Stimulated activated CD8-positive, alpha-beta memory T cell treated with anti-CD3 and anti-CD28 coated beads, Interleukin-15, amount 100 ng/mL, for 48 hours (primary cell): ENCODE results near the gene DMAP1.

Experiments
- DNase-seq, 2 donors: peaks; one replicate each; pipeline ENCODE4 v3.0.0-alpha.2; 2020; ENCODE audit warnings: low read depth in 2 of 2

The DMAP1 gene

GRCh38 chr1:44228218-44228617 is 14.9 kb downstream of the DMAP1 start:
- no peak for DNase-seq

DNA sequence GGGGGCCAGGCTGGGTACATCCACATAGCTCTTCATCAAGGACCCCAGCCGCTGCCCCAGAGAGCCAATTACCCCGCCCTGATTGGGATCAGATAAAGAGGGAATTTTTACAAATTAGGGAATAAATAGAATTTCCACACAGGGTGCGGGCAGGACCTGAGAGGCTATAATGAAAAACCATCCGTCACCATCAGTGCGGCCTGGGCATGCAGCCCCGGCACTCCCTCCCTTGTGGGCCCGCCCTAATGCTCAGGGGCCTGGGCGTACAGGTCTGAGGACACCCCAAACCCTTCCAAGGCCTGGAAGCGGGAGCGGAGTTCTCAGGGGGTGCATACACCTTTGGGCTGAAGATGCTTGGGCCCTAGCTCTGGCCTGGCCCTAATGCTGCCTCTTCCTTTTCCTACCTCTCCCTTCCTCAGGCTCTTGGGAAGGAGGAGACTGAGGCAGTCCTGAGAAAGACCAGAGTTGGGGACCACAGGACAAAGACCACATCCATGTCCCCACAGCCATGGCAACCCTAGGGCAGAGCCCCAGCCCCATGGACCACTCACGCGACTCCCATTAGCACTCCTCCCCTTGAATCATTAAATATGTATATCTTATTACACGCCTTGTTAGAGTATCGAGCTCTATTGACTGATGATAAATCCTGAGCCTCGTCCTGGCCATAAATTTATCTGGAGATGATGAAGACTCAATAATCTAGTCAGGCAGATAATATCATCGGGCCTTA is 16.3 kb downstream of the DMAP1 start:
- DNase-seq = no peak

- no peak for DNase-seq
These were observed 17.5 kb downstream of the DMAP1 start for GRCh38 chr1:44230796-44231195.

DNA sequence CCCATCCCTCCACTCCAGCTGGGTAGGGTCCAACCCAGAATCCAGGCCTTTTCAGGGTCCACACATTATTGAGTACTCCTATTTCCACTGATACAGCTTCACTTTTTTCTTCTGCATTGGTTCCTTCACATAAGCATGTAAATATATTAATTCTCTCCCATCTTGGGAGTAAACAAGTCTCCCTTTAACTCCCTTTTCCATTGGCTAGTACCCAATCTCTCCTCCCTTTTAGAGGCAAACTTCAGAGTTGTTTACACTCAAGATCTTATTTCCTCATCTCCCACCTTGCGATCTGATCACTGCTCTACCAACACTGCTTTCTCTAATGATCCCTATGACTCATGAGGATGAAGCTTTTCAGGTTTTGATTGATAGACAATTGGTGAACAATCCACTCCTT is 20.3 kb downstream of the DMAP1 start:
- no peak for DNase-seq

DNA sequence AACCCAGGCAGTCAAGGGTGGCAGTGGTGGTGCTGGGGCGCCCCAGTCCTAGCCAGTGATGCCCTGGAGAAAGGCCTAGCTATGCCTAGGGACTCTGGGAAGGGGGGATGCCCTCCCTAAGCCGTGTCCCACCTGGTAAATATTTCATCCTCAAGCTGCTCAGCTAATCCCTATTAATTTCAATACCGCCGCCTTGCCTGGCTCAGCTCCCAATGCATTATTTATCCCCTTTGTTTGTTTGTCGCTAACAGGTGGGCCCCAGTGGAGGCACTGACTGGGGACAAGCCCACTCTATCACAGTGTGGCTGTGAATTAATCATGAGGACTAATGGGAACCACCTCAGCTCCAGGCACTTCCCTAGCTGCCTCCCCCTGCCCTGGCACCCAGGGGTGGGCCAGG is 22.5 kb downstream of the DMAP1 start:
- DNase-seq = no peak

- DNase-seq = no peak
These were observed 23.4 kb downstream of the DMAP1 start for GRCh38 chr1:44236490-44237272.

GRCh38 chr1:44237721-44238457 is 24.6 kb downstream of the DMAP1 start:
- peak; percentile 37 to 50 for DNase-seq

- DNase-seq = no peak
These were observed 25.4 kb downstream of the DMAP1 start for GRCh38 chr1:44238660-44239059.

GRCh38 chr1:44239331-44239960 is 26.2 kb downstream of the DMAP1 start:
- no peak for DNase-seq

GRCh38 chr1:44239961-44240371 is 26.7 kb downstream of the DMAP1 start:
- no peak for DNase-seq

DNA sequence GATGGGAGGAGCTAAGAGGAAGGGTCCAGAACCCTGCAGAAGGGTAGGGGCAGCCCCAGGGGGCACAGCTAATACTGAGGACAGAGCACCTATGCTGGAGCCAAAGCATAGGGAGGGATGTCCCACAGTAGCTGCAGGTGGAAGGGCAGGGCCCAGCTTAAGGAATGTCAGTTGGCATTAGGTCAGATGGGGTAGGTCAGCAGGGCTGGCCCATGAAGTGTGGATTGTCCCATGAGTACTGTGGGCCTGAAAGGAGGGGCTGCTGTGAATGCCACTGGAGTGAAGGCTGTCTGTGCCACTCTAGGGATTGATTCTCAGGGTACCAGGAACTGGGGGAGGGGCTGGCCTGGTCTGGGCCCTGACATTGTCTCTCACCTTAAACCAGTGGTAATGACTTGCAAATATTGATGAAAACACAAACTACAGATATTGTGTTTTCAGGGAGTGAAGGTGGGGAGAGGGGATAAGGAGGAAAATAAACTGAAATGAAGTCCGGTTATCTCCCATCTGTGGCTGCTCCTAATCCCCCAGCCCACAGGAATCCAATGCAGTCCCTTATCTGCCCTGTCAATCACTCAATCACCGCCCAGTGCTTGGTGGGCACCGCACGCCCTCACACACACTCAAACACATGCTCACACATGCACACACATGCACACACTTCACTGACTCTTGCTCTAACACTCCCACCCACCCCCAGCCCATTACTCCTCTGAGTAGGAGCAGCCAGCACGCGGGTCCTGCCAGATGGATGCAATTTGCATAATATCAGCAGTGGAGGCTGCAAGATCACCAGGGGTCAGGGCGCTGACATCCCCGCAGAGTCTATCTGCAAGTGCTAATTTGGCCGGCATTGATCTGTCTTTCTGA is 27.8 kb downstream of the DMAP1 start:
- no peak for DNase-seq

- no peak for DNase-seq
These were observed 29.5 kb downstream of the DMAP1 start for GRCh38 chr1:44242746-44243145.

GRCh38 chr1:44243782-44244495 is 30.7 kb downstream of the DMAP1 start:
- DNase-seq = no peak

DNA sequence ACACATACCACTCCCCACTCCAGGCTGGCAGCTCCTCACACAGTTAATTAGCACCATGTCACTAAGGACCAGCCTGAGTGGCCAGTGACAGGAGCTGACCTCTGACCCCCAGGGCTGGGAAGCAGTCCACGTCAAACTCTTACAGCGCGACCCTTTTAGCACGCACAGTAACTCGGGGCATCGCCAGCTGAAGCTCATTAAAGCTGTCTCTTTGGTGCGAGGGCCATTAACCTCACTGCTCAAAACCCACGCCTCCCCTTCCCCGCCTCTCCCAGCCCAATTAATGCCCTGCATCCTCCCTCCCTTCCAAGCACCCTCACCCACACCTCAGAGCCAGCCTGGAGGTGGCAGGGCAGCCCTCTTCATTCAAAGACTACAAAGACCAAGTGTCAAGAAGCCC is 31.7 kb downstream of the DMAP1 start:
- DNase-seq = no peak

DNA sequence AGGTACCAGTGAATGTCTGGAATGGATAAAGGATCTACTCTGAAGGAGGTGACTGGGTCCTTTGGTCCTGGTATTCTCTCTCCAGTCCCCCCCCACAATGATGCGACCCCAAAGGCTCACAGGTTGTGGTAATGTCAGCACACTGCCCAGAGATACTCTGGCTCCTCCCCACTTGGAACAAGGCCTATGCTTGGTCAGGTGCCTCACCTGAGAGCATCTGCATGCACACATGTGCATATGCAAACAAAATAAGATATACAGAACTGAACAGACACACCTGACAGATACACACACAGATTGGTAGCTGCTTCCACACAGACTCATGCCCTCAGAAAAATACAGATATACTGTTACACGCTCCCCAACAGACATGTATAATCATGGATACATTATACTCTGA is 33.5 kb downstream of the DMAP1 start:
- DNase-seq = no peak

GRCh38 chr1:44249543-44249942 is 36.3 kb downstream of the DMAP1 start:
- no peak for DNase-seq

- DNase-seq = no peak
These were observed 37.0 kb downstream of the DMAP1 start for GRCh38 chr1:44250068-44250781.

GRCh38 chr1:44251486-44251885 is 38.2 kb downstream of the DMAP1 start:
- no peak for DNase-seq

DNA sequence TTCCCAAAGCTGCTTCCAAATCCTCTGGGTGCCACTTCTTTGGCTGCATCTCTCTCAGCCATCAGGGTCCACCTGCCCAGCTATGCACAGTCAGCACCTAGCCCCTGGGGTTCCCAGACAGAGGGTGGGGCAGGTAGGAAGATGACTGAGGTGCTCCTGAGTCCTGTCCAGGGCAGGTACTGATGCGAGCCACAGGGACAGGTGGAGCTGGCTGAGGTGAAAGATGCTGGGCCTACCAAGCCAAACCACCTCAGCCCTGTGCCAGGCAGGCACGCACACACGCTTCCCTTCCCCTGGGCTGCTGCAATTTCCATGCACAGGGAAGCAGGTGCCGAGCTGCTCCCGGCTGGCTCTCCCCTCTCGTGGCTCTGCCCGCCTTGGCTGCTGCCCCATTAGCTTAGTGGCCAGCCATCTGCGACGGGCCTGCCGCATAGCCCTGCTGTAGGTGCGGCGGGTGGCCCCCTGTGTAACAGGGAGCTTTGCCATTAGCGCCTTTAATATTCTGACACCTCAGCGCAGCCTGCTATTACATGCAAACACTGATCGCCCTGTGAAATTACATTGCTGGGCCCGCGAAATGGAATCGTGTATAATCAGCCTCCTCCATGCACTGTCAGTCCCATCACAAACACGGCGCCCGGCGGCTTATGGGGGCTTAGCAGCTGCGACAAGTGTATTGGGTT is 38.9 kb downstream of the DMAP1 start:
- no peak for DNase-seq
